Nephron progenitor cell (in vitro differentiated cells): Measurements from ENCODE around the gene OR1C1.
"Not testable (repeated sequence)": the region's sequence is repeated elsewhere in the genome, so short reads cannot be mapped to it uniquely, and the experiment has no call there.

Source experiments
- DNase-seq: peaks from one replicate; pipeline ENCODE4 v3.0.0; 2021
- H3K27ac Mint-ChIP-seq: 2 replicates; pipeline ENCODE4 v1.8.0; 2021; ENCODE audit warnings: mild to moderate bottlenecking, moderate library complexity, mixed read lengths
- H3K27me3 Mint-ChIP-seq: 2 replicates; pipeline ENCODE4 v1.8.0; 2021; ENCODE audit warnings: mild to moderate bottlenecking, low read depth, mixed read lengths; ENCODE audit not compliant: poor library complexity
- H3K36me3 Mint-ChIP-seq: 2 replicates; pipeline ENCODE4 v1.8.0; 2021; ENCODE audit warnings: low read depth, mixed read lengths
- H3K4me1 Mint-ChIP-seq: 2 replicates; pipeline ENCODE4 v1.8.0; 2021; ENCODE audit warnings: mixed read lengths
- H3K4me3 Mint-ChIP-seq: 2 replicates; pipeline ENCODE4 v1.8.0; 2021; ENCODE audit warnings: mild to moderate bottlenecking, moderate library complexity, mixed read lengths
- H3K9me3 Mint-ChIP-seq: 2 replicates; pipeline ENCODE4 v1.8.0; 2021; ENCODE audit warnings: mild to moderate bottlenecking, moderate library complexity, mixed read lengths
- CTCF ChIP-seq: fragments of 200-600 bp; sonication (generic); IDR thresholded peaks from 2 replicates; pipeline ENCODE4 v1.5.0; 2021; ENCODE audit warnings: antibody characterized with exemption

Gene OR1C1

GRCh38 chr1:247747616-247748015 lies 12.7 kb downstream of the OR1C1 start:
- H3K27ac Mint-ChIP-seq, result no peak overlapping the region
- no peak for TF ChIP-seq CTCF

GRCh38 chr1:247746391-247746935 lies 13.9 kb downstream of the OR1C1 start:
- no peak for DNase-seq
- no peaks in the 10 kb centered on the region for H3K36me3 Mint-ChIP-seq
- H3K4me1 Mint-ChIP-seq, result no peaks in the 10 kb centered on the region

More at GRCh38 chr1:247747616-247748015, 12.7 kb downstream of the OR1C1 start:
- DNase-seq, result no peak
- H3K4me1 Mint-ChIP-seq, result no peaks in the 10 kb centered on the region
- H3K9me3 Mint-ChIP-seq, result peaks cover 46% of the 10 kb centered on the region
- H3K36me3 Mint-ChIP-seq, result no peaks in the 10 kb centered on the region
- no peaks in the 10 kb centered on the region for H3K27me3 Mint-ChIP-seq
- H3K4me3 Mint-ChIP-seq, result no peak overlapping the region

GRCh38 chr1:247742215-247742760 lies 18.1 kb downstream of the OR1C1 start:
- H3K36me3 Mint-ChIP-seq, H3K4me1 Mint-ChIP-seq: not testable (repeated sequence)

More at GRCh38 chr1:247746391-247746935, 13.9 kb downstream of the OR1C1 start:
- H3K27me3 Mint-ChIP-seq, result no peaks in the 10 kb centered on the region
- TF ChIP-seq CTCF, result no peak
- no peak overlapping the region for H3K4me3 Mint-ChIP-seq
- H3K9me3 Mint-ChIP-seq, result peaks cover 38% of the 10 kb centered on the region
- no peak overlapping the region for H3K27ac Mint-ChIP-seq

GRCh38 chr1:247741756-247742155 lies 18.6 kb downstream of the OR1C1 start:
- Mint-ChIP-seq H3K4me3 (no peak overlapping the region), H3K27ac (no peak overlapping the region), H3K36me3 (no peaks in the 10 kb centered on the region), H3K4me1 (no peaks in the 10 kb centered on the region), H3K27me3 (no peaks in the 10 kb centered on the region), H3K9me3 (peaks cover 26% of the 10 kb centered on the region)
- DNase-seq, result no peak
- no peak for TF ChIP-seq CTCF

More at GRCh38 chr1:247742215-247742760, 18.1 kb downstream of the OR1C1 start:
- H3K4me3 Mint-ChIP-seq, H3K27ac Mint-ChIP-seq, DNase-seq, H3K27me3 Mint-ChIP-seq: not testable (repeated sequence)
- H3K9me3 Mint-ChIP-seq, result peaks cover 28% of the 10 kb centered on the region

GRCh38 chr1:247740721-247741120 lies 19.6 kb downstream of the OR1C1 start:
- DNase-seq, result no peak
- peaks cover 21% of the 10 kb centered on the region for H3K9me3 Mint-ChIP-seq
- H3K36me3 Mint-ChIP-seq, result no peaks in the 10 kb centered on the region
- no peak overlapping the region for H3K27ac Mint-ChIP-seq
- no peaks in the 10 kb centered on the region for H3K4me1 Mint-ChIP-seq
- H3K4me3 Mint-ChIP-seq, result no peak overlapping the region
- TF ChIP-seq CTCF, result no peak
- H3K27me3 Mint-ChIP-seq, result no peaks in the 10 kb centered on the region

- Mint-ChIP-seq H3K27ac (no peak within 1 kb of the TSS), H3K36me3 (no peaks in the 10 kb centered on the region), H3K9me3 (peaks cover 30% of the 10 kb centered on the region), H3K27me3 (no peaks in the 10 kb centered on the region), H3K4me3 (no peak within 1 kb of the TSS), H3K4me1 (no peaks in the 10 kb centered on the region)
- DNase-seq, result no peak
- TF ChIP-seq CTCF, result no peak
These were observed 22.0 kb downstream of the OR1C1 start, which contains the start of gene OR14K1 for GRCh38 chr1:247738315-247738714. OR14K1 (plus strand) TSS chr1:247738615; CDS start chr1:247738615, 0 bp downstream.
